Stimulated activated naive B cell treated with anti-CD40 and anti-IgM and Interleukin-4, amounts not matched to agents 10 μg/mL and 1 μg/mL and 100 μg/mL, for 72 hours (primary cell): ENCODE data around the gene CIAPIN1.
A peak's percentile ranks its signal among the peaks of the same experiment; 100 is the strongest.
"Not testable (repeated sequence)": the region's sequence is repeated elsewhere in the genome, so short reads cannot be mapped to it uniquely, and the experiment has no call there.

Experiments used
- ATAC-seq, 2 donors: fragments of 150-1000 bp; cut with Tn5 transposase; replicated peaks; 2 replicates each; pipeline ENCODE4 v1.10.0; 2021; ENCODE audit warnings: moderate library complexity in 1 of 2
- DNase-seq: peaks from one replicate; pipeline ENCODE4 v3.0.0; 2021
- H3K27ac Mint-ChIP-seq: one replicate; pipeline ENCODE4 v1.8.0; 2022; ENCODE audit warnings: mild to moderate bottlenecking, mixed read lengths
- H3K27me3 Mint-ChIP-seq, 2 donors: one replicate each; pipeline ENCODE4 v1.8.0; 2022; ENCODE audit warnings: mixed read lengths in 2 of 2
- H3K36me3 Mint-ChIP-seq, 2 donors: one replicate each; pipeline ENCODE4 v1.8.0; 2022; ENCODE audit warnings: mixed read lengths in 2 of 2, mild to moderate bottlenecking in 1 of 2
- H3K4me1 Mint-ChIP-seq, 2 donors: one replicate each; pipeline ENCODE4 v1.8.0; 2022; ENCODE audit warnings: mixed read lengths in 2 of 2, mild to moderate bottlenecking in 1 of 2
- H3K4me3 Mint-ChIP-seq, 2 donors: one replicate each; pipeline ENCODE4 v1.8.0; 2022; ENCODE audit warnings: mild to moderate bottlenecking in 2 of 2, mixed read lengths in 2 of 2, moderate library complexity in 1 of 2
- H3K9me3 Mint-ChIP-seq, 2 donors: one replicate each; pipeline ENCODE4 v1.8.0; 2022; ENCODE audit warnings: mixed read lengths in 2 of 2, mild to moderate bottlenecking in 1 of 2

Gene CIAPIN1

DNA sequence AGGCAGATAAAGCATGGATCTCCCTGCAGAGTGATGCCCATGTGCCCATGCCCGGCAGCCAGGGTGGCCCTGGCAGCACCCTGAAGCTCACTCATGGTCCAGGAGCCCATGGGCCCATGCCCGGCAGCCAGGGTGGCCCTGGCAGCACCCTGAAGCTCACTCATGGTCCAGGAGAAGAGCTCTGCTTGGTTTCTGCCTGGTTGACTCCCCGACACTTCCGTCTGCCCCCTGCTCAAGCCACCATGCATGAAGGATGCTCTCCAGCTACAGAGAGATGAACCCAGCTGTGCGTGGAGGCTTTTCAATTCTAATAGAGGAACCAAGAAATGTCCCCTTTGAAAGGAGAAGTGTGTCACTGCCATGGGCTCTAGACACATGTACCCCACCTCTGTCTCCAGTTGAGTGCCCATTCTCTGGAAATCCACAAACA lies 33.9 kb downstream of the CIAPIN1 start:
- H3K27me3 Mint-ChIP-seq, result no peaks in the 10 kb centered on the region
- peak; percentile 79 to 81 for ATAC-seq
- H3K36me3 Mint-ChIP-seq, result peaks cover 40 to 51% of the 10 kb centered on the region in 2 donors
- peak overlapping the region; percentile 91 to 93 for H3K4me3 Mint-ChIP-seq
- peaks cover 80 to 93% of the 10 kb centered on the region in 2 donors for H3K4me1 Mint-ChIP-seq
- H3K27ac Mint-ChIP-seq, result peak overlapping the region; percentile 98
- DNase-seq, result peak; percentile 84
- peaks cover 0 to 5% of the 10 kb centered on the region in 2 donors for H3K9me3 Mint-ChIP-seq

- DNase-seq, result no peak
- Mint-ChIP-seq H3K9me3 (peaks cover 0 to 5% of the 10 kb centered on the region in 2 donors), H3K27me3 (no peaks in the 10 kb centered on the region), H3K4me1 (peaks cover 76 to 87% of the 10 kb centered on the region in 2 donors), H3K4me3 (peak overlapping the region; percentile 91 to 93), H3K27ac (peak overlapping the region; percentile 98), H3K36me3 (peaks cover 37 to 47% of the 10 kb centered on the region in 2 donors)
- ATAC-seq, result no peak
Observed at GRCh38 chr16:57412584-57412983, 34.6 kb downstream of the CIAPIN1 start.

DNA sequence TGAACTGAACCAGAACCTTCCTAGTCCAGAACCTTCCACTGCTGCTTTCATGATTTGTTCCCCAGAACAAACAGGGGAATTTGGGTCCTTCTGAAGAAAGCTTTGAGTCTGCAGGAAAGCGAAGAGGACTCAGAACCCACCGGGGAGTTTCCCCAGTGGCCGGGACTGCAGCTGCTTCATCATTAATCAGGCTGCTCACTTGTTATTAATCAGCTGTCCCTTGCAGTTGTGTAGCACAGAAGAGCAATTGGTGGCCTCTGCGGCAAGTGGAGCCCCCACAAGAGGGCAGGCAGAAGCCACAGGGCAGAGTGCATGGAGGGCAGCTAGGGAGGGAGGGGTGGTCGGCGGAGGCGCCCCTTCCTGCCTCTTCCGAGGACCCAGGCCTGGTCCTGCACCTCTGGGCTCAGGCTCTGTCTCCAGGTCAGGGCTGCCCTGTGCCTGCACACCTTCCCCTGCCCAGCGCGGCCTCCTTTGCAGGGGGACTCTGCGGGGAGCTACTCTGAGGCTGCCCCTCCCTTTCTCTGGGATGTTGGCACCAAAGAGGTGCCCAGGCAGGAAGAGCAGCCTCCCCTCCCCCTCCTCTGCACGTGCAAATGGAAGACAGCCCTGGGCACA lies 35.7 kb downstream of the CIAPIN1 start:
- Mint-ChIP-seq H3K4me1 (peaks cover 67 to 76% of the 10 kb centered on the region in 2 donors), H3K27ac (peak overlapping the region; percentile 98), H3K9me3 (peaks cover 0 to 5% of the 10 kb centered on the region in 2 donors), H3K36me3 (peaks cover 33 to 38% of the 10 kb centered on the region in 2 donors), H3K27me3 (no peaks in the 10 kb centered on the region), H3K4me3 (peak overlapping the region; percentile 39 to 60)
- ATAC-seq (peak; percentile 58 to 67), DNase-seq (peak; percentile 80)

GRCh38 chr16:57409870-57410587 lies 37.2 kb downstream of the CIAPIN1 start:
- DNase-seq (no peak), ATAC-seq (no peak)
- Mint-ChIP-seq H3K4me1 (peaks cover 60 to 69% of the 10 kb centered on the region in 2 donors), H3K4me3 (peak overlapping the region; percentile 6 to 29), H3K27ac (peak overlapping the region; percentile 98), H3K9me3 (peaks cover 0 to 5% of the 10 kb centered on the region in 2 donors), H3K27me3 (peaks cover 0 to 5% of the 10 kb centered on the region in 2 donors), H3K36me3 (peaks cover 22 to 24% of the 10 kb centered on the region in 2 donors)

DNA sequence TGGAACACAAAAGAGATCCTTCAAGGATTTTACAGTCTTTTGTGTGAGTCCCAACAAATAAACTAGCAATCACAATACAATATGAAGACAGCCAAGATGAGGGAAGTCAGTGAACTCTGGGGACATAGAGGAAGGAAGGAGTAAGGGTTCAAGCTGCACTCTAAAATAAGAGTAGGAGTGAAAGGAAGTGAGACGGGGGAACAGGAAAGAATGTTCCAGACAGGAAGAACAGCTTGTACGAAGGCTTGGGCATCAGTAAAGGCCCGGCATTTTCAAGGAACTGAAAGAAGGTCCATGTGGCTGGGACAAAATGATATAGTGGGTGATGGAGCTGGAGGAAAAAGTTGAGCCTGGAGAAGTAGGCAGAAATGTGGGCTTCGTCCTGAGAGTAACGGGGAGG lies 38.1 kb downstream of the CIAPIN1 start:
- peak overlapping the region; percentile 90 for H3K27ac Mint-ChIP-seq
- H3K4me1 Mint-ChIP-seq, result peaks cover 61 to 66% of the 10 kb centered on the region in 2 donors
- H3K27me3 Mint-ChIP-seq, result peaks cover 0 to 5% of the 10 kb centered on the region in 2 donors
- peak overlapping the region; percentile 2 to 8 for H3K4me3 Mint-ChIP-seq
- DNase-seq, result no peak
- no peak for ATAC-seq
- peaks cover 0 to 5% of the 10 kb centered on the region in 2 donors for H3K9me3 Mint-ChIP-seq
- H3K36me3 Mint-ChIP-seq, result peaks cover 14 to 15% of the 10 kb centered on the region in 2 donors

GRCh38 chr16:57407521-57408353 lies 39.4 kb downstream of the CIAPIN1 start:
- DNase-seq (no peak), ATAC-seq (no peak)
- H3K27ac Mint-ChIP-seq, result no peak overlapping the region
- peaks cover 0 to 5% of the 10 kb centered on the region in 2 donors for H3K27me3 Mint-ChIP-seq
- no peak overlapping the region for H3K4me3 Mint-ChIP-seq
- H3K4me1 Mint-ChIP-seq, result peaks cover 50 to 53% of the 10 kb centered on the region in 2 donors
- peaks cover 2 to 4% of the 10 kb centered on the region in 2 donors for H3K36me3 Mint-ChIP-seq
- peaks cover 0 to 2% of the 10 kb centered on the region in 2 donors for H3K9me3 Mint-ChIP-seq

DNA sequence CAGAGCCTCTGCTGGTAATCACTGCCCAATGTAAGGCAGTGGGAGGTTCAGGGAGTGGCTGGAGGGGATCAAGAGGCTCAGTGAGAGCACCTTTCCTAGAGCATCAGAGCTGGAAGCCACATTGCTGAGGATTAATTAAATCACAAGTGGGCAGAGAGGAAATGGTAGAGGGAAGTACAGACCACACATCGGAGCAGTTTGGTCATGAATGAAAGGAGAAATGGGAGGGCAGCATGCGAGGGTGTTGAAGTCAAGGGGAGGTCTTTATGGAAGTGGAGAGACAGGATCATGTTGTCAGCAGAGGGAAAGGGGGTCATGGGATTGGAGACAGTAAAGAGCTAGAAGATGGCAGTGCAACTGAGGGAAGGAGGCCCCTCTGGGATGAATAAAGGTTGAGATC lies 40.3 kb downstream of the CIAPIN1 start:
- H3K36me3 Mint-ChIP-seq, result peaks cover 2 to 4% of the 10 kb centered on the region in 2 donors
- peaks cover 0 to 2% of the 10 kb centered on the region in 2 donors for H3K9me3 Mint-ChIP-seq
- peaks cover 0 to 5% of the 10 kb centered on the region in 2 donors for H3K27me3 Mint-ChIP-seq

GRCh38 chr16:57405097-57405496 lies 42.1 kb downstream of the CIAPIN1 start:
- Mint-ChIP-seq H3K9me3 (peaks cover 0 to 2% of the 10 kb centered on the region in 2 donors), H3K4me3 (no peak overlapping the region), H3K36me3 (peaks cover 2 to 4% of the 10 kb centered on the region in 2 donors), H3K27ac (peak overlapping the region; percentile 81), H3K27me3 (peaks cover 0 to 5% of the 10 kb centered on the region in 2 donors), H3K4me1 (peaks cover 44 to 48% of the 10 kb centered on the region in 2 donors)
- ATAC-seq (no peak), DNase-seq (no peak)

More for the DNA sequence above, 40.3 kb downstream of the CIAPIN1 start:
- Mint-ChIP-seq H3K4me1 (peaks cover 48 to 49% of the 10 kb centered on the region in 2 donors), H3K4me3 (no peak overlapping the region), H3K27ac (no peak overlapping the region)
- no peak for DNase-seq
- ATAC-seq, result no peak

GRCh38 chr16:57403965-57404817 lies 43.0 kb downstream of the CIAPIN1 start, which contains the start of gene CCL17:
CCL17 (plus strand) TSS chr16:57404767; CDS start chr16:57413933, 9,166 bp downstream.
- H3K27me3 Mint-ChIP-seq, result peaks cover 0 to 5% of the 10 kb centered on the region in 2 donors
- no peak for DNase-seq
- peaks cover 2 to 4% of the 10 kb centered on the region in 2 donors for H3K36me3 Mint-ChIP-seq
- H3K4me3 Mint-ChIP-seq, result no peak within 1 kb of the TSS
- ATAC-seq, result no peak
- H3K4me1 Mint-ChIP-seq, result peaks cover 40 to 46% of the 10 kb centered on the region in 2 donors
- H3K9me3 Mint-ChIP-seq, result peaks cover 0 to under 1% of the 10 kb centered on the region in 2 donors
- peak within 1 kb of the TSS; percentile 84 for H3K27ac Mint-ChIP-seq

GRCh38 chr16:57401943-57402640 lies 45.1 kb downstream of the CIAPIN1 start:
- no peak for DNase-seq
- H3K4me3 Mint-ChIP-seq, result no peak overlapping the region
- peak overlapping the region; percentile 32 for H3K27ac Mint-ChIP-seq
- no peaks in the 10 kb centered on the region for H3K9me3 Mint-ChIP-seq
- H3K36me3 Mint-ChIP-seq, result peaks cover 2 to 3% of the 10 kb centered on the region in 2 donors
- peak; percentile 16 to 25 for ATAC-seq
- peaks cover 41 to 48% of the 10 kb centered on the region in 2 donors for H3K4me1 Mint-ChIP-seq
- peaks cover 0 to 5% of the 10 kb centered on the region in 2 donors for H3K27me3 Mint-ChIP-seq

DNA sequence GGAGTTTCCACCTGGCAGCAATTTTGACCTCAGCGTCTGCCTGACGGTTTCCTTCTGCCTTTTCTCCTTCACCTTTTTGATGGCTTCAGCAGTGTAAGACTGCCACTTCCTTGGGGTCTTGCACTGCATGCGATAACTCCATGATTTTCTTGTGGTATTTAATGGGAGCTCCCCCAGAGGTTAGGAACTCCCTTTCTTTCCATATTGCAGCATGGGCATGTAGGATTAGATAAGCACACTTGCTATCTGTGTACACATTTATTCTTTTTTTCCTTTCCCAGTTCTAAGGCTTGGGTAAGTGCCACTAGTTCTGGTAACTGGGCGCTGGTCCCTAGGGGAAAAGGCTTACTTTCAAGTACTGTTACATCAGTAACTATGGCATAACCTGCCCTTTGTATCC lies 49.7 kb downstream of the CIAPIN1 start:
- peaks cover 30 to 36% of the 10 kb centered on the region in 2 donors for H3K4me1 Mint-ChIP-seq
- H3K27me3 Mint-ChIP-seq, result peaks cover 0 to 23% of the 10 kb centered on the region in 2 donors
- not testable (repeated sequence) for H3K4me3 Mint-ChIP-seq, DNase-seq, H3K27ac Mint-ChIP-seq, H3K36me3 Mint-ChIP-seq, ATAC-seq, H3K9me3 Mint-ChIP-seq

DNA sequence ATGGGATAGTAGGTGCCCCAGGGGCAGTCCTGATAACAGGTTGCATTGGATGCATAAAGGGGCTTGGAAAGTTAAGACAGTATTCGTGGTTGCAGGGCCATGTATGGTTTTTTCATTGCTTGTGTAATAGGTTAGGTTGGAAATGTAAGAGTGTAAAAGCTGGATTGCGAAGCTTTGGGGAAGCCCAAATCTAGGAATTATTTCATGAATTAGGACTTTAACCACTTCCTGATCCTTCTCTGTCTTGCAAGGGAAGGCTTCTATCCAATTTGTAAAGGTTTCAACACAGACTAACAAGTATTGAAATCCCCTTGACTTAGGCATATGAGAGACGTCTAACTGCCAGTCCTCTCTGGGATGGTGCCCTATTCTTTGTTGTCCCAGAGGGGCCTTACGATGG lies 50.4 kb downstream of the CIAPIN1 start:
- H3K27ac Mint-ChIP-seq, result no peak overlapping the region
- DNase-seq (no peak), ATAC-seq (no peak)
- H3K36me3 Mint-ChIP-seq, result peaks cover 0 to 3% of the 10 kb centered on the region in 2 donors
- no peak overlapping the region for H3K4me3 Mint-ChIP-seq
- no peaks in the 10 kb centered on the region for H3K9me3 Mint-ChIP-seq
- peaks cover 25 to 30% of the 10 kb centered on the region in 2 donors for H3K4me1 Mint-ChIP-seq
- H3K27me3 Mint-ChIP-seq, result peaks cover 0 to 23% of the 10 kb centered on the region in 2 donors
